Pancreas (tissue), 10 donors: ENCODE data around the gene DOCK3. TPM values are rescaled to one million over a fixed set of nuclear protein-coding genes. Genes with fewer than 3 reads are reported as not detected.

ENCODE experiments used
- ATAC-seq, 4 donors: fragments of 200-7000 bp; cut with Tn5 transposase; one replicate each; pipeline versions ENCODE4 v1.8.0 to v1.9.1; 2020; ENCODE audit warnings: mild to moderate bottlenecking in 4 of 4, moderate library complexity in 4 of 4
- DNase-seq, 6 donors: peaks; one replicate each; pipeline ENCODE4 v3.0.0-alpha.2; 2020
- FAIRE-seq: peaks from 2 replicates; lab custom pipeline; 2012; peaks lifted over from hg19 to GRCh38; lab: Jason Lieb, UNC
- H3K27ac ChIP-seq, 4 donors: fragments of 200-600 bp; sonication (generic); 1 replicate in 3 of 4; 2 replicates in 1 of 4; pipeline versions ENCODE4 v1.5.0 to v1.8.0; 2020
- H3K27me3 ChIP-seq, 4 donors: fragments of 200-600 bp; one replicate each; pipeline ENCODE4 v1.8.0; 2021
- H3K36me3 ChIP-seq, 3 donors: fragments of 200-600 bp; sonication (generic) in 1 of 3; one replicate each; pipeline versions ENCODE4 v1.5.0 to v1.8.0; 2020 to 2021
- H3K4me1 ChIP-seq, 3 donors: fragments of 200-600 bp; one replicate each; pipeline ENCODE4 v1.8.0; 2021
- H3K4me3 ChIP-seq, 4 donors: fragments of 200-600 bp; sonication (generic) in 2 of 4; one replicate each; pipeline versions ENCODE4 v1.5.0 to v1.8.0; 2020 to 2021
- H3K9me3 ChIP-seq, 4 donors: fragments of 200-600 bp; one replicate each; pipeline ENCODE4 v1.8.0; 2021
- WGBS, 2 donors: extraction: QIAGEN DNeasy Blood & Tissue Kit; methylation state at CpG; one replicate each; pipeline ENCODE4 v1.1.7; 2013; 5-methylcytosine and 5-hydroxymethylcytosine counted together
- intact Hi-C, 3 donors: fragments of 100-400 bp; cut with DNase I; formaldehyde crosslinking; loops; one replicate each; pipeline versions ENCODE4 v1.11.1 to v1.14.2; 2022
- polyA plus RNA-seq, 2 donors: library from polyadenylated mRNA; stranded (reverse); fragments of 200-250 nt; gene quantifications; one replicate each; pipeline ENCODE4 v1.2.3, GENCODE V29; 2013
- total RNA-seq, 6 donors: library from RNA; stranded (reverse); fragmentation: NEBNext Ultra II Directional in 4 of 6; extraction: Animal tissue kit (Norgen Biotek cat#: 25700) in 4 of 6; gene quantifications; one replicate each; pipeline versions ENCODE4 v1.2.1 to v1.2.4, GENCODE V29; 2021 to 2023
- TF ChIP-seq, protein P1 (sequence below), 4 donors: fragments of 200-600 bp; sonication (generic) in 3 of 4; IDR thresholded peaks; one replicate each; pipeline versions ENCODE4 v1.5.0 to v1.8.0; 2021; ENCODE audit warnings: antibody characterized with exemption in 4 of 4
- donor health status: healthy with polysubstance abuse.
- donor health status: DM: no; HTN: no; CAD: no; lungs with moderate emphysema.
- donor health status: DM: no; HTN: no; CAD: no.
- donor health status: control.
- donor health status: control.
- donor health status: Bipolar disorder and iron deficiency.
- donor health status: DM: yes; HTN: yes; CAD: no.
- donor health status: DM: no; HTN: no; CAD: no.
- donor health status: DM: no; HTN: no; CAD: no.
- donor health status: DM: yes; HTN: yes; CAD: no.

The DOCK3 gene
- total and polyA plus RNA-seq, 8 donors = 0.09 to 1.5 (median 0.36) TPM

DNA sequence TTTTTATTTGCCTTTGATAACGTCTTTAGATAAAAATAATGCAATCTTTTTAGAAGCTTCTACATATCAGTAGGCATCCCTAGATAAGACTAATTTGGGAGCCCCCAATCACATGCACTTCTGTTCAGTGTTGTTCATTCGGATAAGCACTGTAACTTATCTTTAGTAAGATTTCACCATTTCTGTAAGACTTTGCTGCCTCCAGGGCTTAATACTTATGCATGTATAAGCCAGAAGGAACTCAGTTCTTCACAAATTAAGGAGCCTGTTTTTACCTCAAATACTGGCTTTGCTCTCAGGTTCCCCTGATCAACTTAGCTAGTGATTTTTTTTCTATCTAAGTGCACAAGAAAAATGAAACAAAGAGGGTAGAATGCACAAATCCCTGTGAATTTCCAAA, 20.3 kb downstream of the DOCK3 start:
- no peak overlapping the region for H3K4me3 ChIP-seq
- DNase-seq (no peak), ATAC-seq (no peak), FAIRE-seq (no peak)
- 57 to 62% methylated on average over 2 of the region's 2 CpGs for WGBS, 2 donors
- intact Hi-C loops = no loop called here
- H3K4me1 ChIP-seq = no peaks in the 10 kb centered on the region
- H3K9me3 ChIP-seq = no peaks in the 10 kb centered on the region
- no peaks in the 10 kb centered on the region for H3K27me3 ChIP-seq
- no peak overlapping the region for H3K27ac ChIP-seq
- TF ChIP-seq, protein P1, sequence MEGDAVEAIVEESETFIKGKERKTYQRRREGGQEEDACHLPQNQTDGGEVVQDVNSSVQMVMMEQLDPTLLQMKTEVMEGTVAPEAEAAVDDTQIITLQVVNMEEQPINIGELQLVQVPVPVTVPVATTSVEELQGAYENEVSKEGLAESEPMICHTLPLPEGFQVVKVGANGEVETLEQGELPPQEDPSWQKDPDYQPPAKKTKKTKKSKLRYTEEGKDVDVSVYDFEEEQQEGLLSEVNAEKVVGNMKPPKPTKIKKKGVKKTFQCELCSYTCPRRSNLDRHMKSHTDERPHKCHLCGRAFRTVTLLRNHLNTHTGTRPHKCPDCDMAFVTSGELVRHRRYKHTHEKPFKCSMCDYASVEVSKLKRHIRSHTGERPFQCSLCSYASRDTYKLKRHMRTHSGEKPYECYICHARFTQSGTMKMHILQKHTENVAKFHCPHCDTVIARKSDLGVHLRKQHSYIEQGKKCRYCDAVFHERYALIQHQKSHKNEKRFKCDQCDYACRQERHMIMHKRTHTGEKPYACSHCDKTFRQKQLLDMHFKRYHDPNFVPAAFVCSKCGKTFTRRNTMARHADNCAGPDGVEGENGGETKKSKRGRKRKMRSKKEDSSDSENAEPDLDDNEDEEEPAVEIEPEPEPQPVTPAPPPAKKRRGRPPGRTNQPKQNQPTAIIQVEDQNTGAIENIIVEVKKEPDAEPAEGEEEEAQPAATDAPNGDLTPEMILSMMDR (IDR thresholded peaks at IDR 0.05) = no peak
- H3K36me3 ChIP-seq = no peaks in the 10 kb centered on the region

DNA sequence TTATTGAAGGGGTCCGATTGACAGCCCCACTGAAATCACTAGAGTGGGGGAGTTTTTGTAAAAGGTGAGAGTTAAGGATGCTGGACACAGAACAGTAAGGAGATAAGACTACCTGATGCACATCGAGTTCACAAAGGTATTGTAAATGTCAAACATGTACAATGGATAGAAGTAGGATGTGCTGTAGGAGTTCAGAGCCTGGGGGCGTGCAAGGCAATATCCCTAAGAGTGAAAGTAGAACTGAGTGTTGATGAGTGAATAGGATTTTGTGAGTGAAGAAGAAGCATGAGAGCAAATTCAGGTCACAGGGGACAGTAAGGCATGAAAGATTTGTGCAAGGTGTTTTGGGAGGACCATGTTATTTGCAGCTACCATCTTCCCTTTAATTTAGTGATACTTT, 21.5 kb downstream of the DOCK3 start:
- ATAC-seq (no peak), DNase-seq (no peak), FAIRE-seq (no peak)
- Histone ChIP-seq H3K4me3 (no peak overlapping the region), H3K27me3 (no peaks in the 10 kb centered on the region), H3K27ac (no peak overlapping the region), H3K9me3 (no peaks in the 10 kb centered on the region), H3K4me1 (no peaks in the 10 kb centered on the region), H3K36me3 (no peaks in the 10 kb centered on the region)
- intact Hi-C loops = no loop called here
- TF ChIP-seq, protein P1 (IDR thresholded peaks at IDR 0.05) = no peak
- 70 to 80% methylated on average over 3 of the region's 3 CpGs for WGBS, 2 donors

DNA sequence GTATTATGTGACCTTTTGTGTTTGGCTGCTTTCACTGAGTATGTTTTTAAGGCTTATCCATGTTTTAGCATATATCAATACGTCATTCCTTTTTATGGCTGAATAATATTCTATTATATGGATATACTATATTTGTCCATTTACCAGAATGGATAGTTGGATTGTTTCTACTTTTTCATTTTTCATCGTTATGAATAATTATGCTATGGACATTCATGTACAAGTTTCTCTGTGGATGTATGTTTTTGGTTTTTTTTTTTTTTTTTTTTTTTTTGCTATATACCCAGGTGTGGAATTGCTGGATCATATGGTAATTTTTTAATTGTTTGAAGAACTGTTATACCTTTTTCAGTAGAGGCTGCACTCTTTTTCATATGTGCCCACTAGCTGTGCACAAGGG, 23.5 kb downstream of the DOCK3 start:
- no peaks in the 10 kb centered on the region for H3K9me3 ChIP-seq

DNA sequence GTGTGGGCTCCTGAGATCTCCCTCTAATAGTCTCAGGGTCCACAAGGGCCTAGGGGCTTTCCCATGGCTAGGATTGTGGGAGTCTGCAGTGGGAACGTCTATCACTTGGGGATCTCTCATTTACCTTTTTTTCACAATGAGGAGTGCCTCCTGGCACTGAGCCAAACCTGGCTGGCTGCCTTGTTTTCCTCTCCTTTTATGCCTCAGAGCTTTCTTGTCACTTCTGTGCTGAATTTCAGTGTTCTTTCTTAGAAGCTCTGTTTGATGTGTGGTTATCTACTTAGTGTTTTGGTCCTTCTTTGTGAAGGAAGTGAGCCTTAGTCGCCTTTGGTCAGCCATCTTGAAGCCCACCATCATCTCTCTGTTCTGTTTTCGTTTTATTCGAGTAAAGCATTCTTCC, 33.9 kb downstream of the DOCK3 start:
- no peak for DNase-seq
- FAIRE-seq = no peak
- intact Hi-C loops = no loop called here
- Histone ChIP-seq H3K27ac (no peak overlapping the region), H3K36me3 (no peaks in the 10 kb centered on the region), H3K9me3 (no peaks in the 10 kb centered on the region), H3K27me3 (no peaks in the 10 kb centered on the region), H3K4me3 (no peak overlapping the region), H3K4me1 (no peaks in the 10 kb centered on the region)
- WGBS, 2 donors = 57 to 61% methylated on average over 4 of the region's 4 CpGs
- TF ChIP-seq, protein P1 (IDR thresholded peaks at IDR 0.05) = no peak
- no peak for ATAC-seq

More for the DNA sequence above, 23.5 kb downstream of the DOCK3 start:
- Histone ChIP-seq H3K4me3 (no peak overlapping the region), H3K27me3 (no peaks in the 10 kb centered on the region), H3K36me3 (no peaks in the 10 kb centered on the region), H3K27ac (no peak overlapping the region), H3K4me1 (no peaks in the 10 kb centered on the region)
- ATAC-seq (no peak), FAIRE-seq (no peak), DNase-seq (no peak)
- TF ChIP-seq, protein P1 (IDR thresholded peaks at IDR 0.05) = no peak
- intact Hi-C loops = no loop called here
- 79 to 82% methylated on average over 2 of the region's 2 CpGs for whole genome bisulfite sequencing, 2 donors

DNA sequence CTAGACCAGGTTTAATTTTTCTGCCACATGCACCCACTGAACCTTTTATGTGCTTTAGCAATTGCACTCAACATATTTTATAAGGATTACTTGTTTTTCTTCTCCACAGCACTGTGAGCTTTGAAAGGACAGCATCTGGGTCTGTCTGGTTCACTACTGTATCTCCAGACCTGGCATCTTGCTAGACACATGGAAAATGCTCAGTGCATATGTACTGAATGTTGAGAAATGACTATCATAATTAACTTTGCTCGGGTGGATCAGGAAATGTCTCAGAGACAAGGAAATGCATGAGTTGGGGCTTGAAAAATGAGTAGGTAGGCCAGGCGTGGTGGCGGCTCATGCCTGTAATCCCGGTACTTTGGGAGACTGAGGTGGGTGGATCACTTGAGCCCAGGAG, 40.2 kb downstream of the DOCK3 start:
- Histone ChIP-seq H3K27me3 (no peaks in the 10 kb centered on the region), H3K27ac (no peak overlapping the region), H3K36me3 (no peaks in the 10 kb centered on the region), H3K9me3 (no peaks in the 10 kb centered on the region), H3K4me3 (no peak overlapping the region), H3K4me1 (no peaks in the 10 kb centered on the region)
- intact Hi-C loops = no loop called here
- FAIRE-seq (no peak), DNase-seq (no peak), ATAC-seq (no peak)
- TF ChIP-seq, protein P1 (IDR thresholded peaks at IDR 0.05) = no peak
- WGBS, 2 donors = 65 to 76% methylated on average over 4 of the region's 4 CpGs
